C4-2B (cell line): Measurements from ENCODE around the gene ZBTB7B.

ENCODE experiments used
- CTCF ChIP-seq: fragments of 450-650 bp; conservative IDR thresholded peaks from 2 replicates; pipeline ENCODE4 v1.5.1; 2017; ENCODE audit warnings: mild to moderate bottlenecking
- ZFX ChIP-seq: fragments of 450-650 bp; IDR thresholded peaks from 2 replicates; pipeline ENCODE4 v1.6.1; 2017

- TF ChIP-seq CTCF (peak; percentile 92), ZFX (peak; percentile 87; the same call in 1 of the 2 replicates)
Observed at GRCh38 chr1:154961207-154962155, 41.1 kb upstream of the ZBTB7B start, which contains the start of gene PYGO2.
